NCI-H1048 (cell line): Measurements from ENCODE around the gene GPR156.

Experiments used
- DNase-seq: peaks from one replicate; lab custom pipeline; 2025; lab: John Stamatoyannopoulos, UW

GPR156 gene

DNA sequence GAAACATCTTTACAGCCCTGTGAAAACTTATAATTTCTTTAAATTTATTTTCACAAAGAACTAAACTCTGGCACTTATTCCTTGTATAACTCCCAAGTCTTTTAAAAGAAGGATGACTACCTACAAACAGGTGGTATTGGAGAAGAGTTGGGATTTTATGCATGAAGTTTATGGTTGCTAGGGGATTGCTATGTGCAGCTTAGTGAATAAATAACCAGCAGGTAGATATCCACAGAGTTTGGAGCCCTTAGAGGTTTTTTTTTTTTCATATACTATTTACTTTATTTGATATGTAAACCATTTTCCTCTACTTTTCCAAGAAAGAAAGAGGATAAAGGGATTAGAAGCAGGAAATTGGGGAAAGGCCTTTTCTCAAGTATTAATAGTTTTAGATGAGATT is 91.5 kb downstream of the GPR156 start:
- DNase-seq: no peak

DNA sequence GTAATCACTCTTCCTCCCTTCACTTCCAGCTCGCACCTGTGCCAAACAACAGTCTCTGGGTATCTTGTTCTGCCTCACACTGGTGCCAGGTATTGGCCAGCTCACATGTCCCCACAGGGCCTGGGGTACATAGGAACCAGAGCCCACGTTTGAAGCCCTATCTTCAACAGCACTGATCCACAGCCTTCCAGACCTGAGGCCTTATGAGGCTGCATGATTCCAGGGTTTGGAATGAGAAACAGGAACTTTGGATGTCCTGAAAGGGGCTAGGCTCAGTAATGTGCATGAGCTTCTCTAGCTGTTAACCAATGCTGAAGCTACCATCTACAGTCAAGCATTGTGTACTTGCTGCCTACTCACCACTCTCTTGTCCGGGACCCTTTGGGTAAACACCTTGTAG is 92.4 kb downstream of the GPR156 start:
- DNase-seq: no peak

DNA sequence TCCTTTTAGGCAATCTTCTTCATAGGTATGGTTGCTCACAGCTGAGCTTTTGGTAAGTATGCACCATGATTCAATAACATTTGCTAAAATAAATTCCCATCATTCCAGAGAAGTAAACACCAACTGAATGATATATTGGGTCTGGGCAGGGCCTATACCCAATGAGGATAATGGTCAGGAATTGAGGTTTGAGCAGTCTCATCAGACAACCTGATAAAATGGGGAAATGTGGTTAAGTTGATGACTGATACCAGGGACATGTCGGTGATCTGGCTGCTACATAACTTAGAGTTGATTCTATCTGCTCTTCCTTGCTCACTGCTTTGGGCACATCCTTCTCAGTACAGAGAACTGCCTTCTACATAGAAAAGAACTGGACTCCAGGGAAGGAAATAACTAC is 92.9 kb downstream of the GPR156 start:
- no peak for DNase-seq

DNA sequence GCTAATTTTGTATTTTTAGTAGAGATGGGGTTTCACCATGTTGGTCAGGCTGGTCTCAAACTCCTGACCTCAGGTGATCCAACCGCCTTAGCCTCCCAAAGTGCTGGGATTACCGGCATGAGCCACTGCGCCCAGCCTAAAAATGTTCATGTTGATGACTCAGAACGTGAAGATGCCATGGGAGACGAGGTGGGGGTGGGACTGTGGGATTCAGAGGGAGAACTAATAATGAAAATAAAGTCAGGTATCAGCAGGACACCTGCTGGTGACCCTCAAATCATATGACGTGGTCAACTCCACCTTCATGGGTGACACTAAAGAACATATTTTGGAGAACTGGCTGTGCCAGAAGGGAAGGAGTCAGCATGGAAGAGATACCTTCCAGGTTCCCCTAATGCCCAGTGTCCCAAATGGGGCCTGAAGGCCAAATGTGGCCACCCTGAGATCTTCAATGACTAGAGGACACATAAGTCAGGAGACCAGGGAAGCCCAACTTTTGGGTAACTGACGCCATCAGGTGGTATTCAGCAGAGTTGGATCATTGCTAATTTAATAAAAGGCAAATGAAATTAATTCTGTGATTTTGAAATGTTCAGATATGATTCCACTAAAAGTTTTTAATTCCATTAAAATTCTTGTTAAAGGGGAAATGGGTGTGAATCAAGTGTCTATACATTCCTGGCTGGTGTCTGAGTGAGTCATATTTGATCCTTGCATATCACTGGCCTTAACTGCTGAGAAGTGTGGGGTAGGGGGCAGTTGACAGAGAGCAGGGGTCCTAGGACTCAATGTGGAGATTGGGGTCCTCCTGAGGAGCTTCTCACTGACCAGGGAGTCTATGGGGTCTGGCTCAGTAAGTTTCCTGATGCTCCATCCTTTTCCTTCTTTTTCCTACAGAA is 102.2 kb downstream of the GPR156 start:
- no peak for DNase-seq

DNA sequence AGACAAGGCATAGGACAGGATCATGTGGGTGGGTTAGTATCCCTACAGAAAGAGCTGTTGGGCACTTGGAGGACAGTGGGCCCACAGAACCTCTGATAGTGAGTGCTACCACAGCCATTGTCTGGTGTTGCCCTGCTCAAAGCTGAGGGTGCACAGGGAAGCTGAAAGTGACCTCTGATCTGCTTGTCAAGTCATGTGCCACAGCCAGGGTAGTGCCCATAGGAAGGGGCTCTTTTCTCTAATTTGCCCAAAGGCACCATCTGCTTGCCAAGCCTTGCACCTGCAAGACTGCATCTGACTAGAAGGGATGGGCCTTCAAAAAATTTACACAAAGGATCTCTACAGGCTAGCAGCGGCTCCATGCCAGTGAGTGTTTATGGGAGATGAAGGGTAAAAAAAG is 103.4 kb downstream of the GPR156 start:
- no peak for DNase-seq

DNA sequence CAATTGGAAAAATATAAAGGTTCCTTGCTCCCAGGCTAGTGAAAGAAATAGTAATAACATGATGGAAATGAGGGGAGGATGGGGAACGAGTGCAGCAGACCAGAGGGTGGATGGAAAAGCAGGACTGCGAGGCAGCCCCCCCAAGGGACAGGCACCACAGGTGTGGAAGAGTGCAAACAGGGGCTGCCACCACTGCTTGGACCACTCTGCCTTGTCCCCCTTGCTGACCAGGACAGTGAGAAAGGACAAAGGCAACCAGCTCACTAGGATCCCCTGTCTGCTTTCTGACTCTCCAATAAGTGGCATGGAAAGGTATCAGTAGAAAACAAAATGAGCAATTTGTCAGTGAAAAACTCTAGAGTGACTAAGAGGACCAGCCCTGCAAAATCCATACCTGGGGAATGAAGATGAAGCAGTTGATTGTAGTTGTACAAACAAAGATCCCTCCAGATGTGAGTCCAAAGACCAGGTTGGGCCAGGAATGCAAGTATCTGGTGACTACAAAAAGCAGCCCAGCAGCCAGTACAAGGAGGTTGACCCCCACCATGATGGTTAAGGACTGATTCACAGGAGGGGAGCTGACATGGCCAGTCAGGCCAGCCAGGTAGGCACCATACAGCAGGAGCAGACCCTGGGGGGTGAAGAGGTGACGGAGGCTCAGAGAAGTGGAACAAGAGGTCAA is 104.2 kb downstream of the GPR156 start:
- no peak for DNase-seq

DNA sequence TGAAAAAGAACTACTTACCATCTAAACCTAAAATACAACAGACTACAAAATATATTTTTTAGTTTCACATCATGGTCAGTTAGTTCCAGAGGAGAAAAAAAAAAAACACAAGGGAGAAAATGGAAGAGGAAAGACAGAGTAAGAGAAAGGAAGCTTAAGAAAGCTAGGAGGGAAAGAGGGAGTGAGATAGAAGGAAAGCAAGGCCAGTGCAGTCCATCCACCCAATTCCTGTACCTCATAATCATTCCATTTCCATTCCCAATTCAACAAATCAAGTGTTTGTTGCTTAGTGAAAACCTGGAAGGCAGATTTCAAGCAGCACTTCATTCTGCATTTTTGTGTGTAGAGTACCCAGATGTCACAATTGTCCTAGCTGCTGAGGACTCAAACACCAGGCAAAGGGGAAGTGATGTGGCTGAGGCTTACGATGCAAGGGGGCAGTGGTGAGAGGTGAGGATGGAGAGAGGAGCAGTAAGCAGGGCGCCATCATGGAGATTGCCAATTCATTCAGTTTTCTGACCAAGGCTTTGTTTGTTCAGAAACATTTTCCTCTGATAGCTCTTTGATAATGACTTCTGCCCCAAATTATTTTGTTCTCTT is 107.2 kb downstream of the GPR156 start:
- DNase-seq: no peak

DNA sequence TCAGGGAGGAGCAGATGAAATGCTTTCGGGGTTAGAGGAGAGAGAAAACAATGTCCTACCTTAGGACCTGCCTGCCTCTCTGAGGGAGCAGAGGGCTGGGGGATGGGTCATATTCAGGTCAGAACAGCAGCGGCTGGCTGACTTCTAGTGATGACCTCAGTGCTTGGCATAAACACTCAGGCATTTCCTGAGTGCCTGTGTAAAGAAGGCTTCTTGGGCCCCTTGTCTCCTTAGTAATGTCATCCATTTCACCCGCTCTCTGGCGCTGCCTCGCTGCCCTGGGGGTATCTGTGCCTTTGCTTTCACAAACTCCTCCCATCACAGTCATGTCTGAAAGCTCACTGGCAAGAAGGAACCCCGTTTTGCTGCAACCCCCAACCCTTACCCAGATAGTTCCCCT is 107.9 kb downstream of the GPR156 start:
- no peak for DNase-seq

DNA sequence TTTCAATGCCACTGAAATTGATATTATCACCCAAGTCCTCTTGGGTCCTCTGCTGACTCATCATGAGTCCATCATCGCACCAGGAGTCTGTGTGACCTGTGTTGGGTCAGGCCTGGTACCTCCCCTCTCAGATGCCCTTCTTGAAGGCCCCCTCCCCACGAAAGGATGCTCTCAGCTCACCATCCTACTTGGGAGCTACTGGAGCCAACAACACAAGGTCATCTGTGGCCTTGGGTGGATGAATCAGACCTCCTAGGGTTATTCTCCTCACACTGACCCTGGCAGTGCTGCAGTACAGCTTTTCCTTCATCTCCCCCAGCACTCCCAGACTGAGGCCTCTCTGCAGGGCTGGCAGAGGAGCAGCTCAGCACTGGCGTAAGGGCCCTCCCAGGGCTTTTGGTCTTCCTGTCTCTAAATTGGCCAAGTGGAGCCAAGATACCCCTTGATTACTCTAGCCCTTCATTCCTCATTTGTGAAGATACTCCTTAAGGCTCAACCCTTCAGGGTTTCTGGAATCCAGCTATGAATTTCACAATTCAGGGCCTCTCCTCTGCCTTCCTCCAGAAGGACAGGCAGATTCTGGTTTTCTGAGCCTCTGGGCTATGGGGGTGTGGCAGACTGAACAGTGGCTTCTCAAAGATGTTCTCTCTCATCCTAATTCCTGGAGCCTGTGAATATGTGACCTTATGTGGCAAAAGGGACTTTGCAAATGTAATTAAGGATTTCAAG is 110.0 kb downstream of the GPR156 start:
- no peak for DNase-seq

DNA sequence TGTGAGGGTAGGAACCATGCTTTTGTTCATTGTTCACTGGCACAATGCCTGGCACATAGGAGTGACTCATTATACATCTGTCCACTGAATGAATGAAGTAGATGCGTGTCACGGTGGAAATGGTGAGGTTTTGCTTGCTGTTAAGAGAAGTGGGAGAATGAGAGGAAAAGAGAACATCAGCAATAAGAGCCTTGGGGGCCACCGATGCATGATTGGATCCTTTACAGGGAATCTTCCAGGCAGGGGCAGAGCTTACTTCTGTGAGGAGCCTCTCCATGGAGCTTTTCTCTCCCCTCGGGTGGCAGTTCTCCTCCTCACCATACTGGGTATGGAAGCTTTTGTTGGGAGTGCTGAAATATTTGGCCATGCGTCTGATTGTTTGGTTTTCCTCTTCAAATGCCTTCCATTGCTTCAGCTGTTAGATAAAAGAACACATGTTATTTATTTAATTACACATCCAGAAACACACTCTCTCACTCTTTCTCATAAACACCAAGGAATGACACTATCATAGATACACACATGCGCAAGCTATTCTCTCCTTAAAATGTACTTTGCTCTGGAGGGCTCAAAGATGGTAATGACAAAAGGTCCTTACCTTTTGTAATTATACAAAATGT is 111.9 kb downstream of the GPR156 start:
- DNase-seq: no peak

DNA sequence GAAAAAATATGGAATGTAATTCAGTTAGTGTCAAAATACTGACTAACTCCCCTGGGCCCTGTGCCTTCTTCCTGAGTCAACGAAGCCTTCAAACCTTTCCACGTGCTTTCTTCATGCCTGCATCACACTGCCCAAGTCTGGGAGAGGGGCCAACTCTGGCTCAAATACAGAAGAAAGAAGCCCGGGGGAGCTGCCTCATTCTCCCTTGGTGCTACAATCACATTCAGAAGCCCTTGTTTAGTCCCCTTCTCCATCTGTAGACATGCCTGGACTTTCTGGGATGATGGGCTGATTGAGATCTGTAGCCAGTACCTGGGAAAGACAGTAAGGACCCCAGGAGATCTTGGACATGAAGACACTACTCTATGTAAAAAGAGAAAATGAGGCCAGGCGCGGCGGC is 113.0 kb downstream of the GPR156 start:
- no peak for DNase-seq

DNA sequence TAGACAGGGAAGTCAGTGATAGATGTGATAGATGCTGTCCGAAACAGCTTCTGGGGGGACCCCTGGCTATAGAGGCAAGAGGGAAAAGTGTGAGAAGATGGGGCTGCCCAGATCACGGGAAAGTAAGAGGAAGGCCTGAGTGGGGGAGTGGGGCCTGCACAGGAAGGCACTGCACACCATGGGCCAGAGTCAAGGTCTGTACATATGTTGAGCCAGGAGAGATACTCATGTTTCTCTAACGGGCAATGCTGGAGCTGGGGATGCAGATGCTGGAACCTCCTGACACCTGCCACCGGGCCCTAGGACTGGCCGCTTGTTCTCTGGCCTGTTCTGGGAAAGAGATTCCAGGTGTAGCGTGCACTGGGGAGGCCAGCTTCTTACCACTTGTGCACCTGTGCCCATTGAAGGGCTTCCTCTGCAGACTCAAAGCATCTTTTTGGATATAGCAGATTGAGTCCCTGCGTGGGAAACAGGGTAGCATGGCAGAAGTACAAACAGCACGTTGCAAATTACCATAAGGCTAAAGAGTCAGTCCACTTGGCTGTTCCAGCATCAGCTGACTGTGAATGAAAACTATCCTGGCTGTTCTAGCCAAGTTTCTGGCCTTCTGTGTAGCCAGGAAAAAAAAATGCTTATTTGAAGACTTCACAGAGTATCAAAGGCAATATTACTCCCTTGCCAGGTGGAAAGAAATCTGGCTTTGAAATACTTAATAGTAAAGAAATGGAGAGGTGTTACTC is 113.7 kb downstream of the GPR156 start:
- DNase-seq: no peak

DNA sequence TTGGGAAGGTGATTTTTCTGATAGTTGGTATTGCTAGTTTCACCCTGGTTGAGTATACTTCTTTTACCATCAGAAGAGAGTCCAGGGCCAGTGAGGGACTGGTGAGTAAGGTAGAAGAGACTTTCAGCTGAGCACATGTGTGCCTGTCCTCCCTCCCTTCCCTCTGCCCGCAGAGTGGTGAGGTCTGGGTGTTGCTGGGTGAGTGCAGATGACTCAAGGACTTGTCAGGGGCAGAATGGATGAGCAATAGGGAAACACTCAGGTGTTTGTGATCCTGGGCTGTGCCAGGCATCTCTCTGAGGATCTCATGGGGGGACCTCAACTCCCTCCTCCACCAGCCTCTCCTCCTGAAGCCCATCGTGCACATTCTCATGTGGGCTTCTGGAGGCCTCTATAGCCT is 114.8 kb downstream of the GPR156 start:
- DNase-seq: no peak

DNA sequence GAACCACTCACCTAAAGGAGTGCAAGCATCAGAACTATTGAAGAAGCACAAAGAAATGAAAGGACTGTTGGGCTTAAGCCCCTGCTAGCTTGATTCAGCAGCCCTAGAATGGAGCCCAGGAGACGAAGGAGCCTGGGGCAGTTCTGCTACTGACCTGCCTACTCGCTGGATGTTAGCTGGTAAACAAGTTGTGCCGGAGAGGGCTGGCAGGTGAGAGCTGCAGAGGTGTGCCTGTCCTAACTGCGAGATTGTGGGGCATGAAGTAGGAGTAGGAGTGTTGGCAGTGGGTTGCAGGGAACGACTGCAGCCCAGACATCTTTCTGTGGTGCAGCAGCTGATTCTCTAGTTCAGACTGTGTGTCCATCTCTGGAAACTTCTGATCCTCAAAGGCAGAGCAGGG is 115.6 kb downstream of the GPR156 start:
- DNase-seq: no peak

DNA sequence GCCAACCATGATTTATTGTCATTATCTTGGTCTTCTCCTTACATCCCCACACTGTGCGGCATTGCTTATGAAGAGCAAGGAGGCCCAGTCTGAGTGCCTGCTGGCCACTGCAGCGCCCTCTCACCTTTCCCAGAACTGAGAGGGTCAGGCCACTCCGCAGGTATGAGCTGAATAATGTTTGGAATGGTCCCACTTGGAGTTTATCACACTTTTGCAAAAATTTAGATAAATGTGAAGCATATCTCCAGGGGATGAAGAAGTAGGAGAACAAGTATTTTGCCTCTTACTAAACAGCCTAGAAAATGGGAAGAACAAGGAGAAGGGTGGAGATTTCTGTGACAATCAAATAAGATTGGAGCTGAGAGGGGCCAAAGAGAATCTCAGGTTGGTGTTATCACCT is 116.4 kb downstream of the GPR156 start:
- DNase-seq: no peak

DNA sequence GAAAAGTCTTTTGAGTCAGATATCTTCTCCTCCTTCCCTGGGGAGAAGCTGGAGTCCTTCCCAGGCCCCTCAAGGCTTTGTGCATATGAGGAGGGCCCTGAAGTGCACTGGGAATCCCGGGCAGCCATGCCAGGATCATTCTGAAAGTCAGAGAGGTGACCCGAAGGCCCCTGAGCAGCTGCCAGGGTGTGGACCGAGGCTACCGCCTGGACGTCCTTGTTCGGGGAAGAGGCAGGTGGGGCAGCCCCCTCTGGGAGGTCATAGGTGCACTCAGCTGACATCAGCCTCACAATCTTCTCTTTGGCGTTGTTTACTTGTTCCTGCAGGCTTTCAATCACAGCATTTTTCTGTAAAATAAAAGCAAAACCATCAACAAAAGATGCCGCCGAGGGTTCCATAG is 117.0 kb downstream of the GPR156 start:
- DNase-seq: no peak

DNA sequence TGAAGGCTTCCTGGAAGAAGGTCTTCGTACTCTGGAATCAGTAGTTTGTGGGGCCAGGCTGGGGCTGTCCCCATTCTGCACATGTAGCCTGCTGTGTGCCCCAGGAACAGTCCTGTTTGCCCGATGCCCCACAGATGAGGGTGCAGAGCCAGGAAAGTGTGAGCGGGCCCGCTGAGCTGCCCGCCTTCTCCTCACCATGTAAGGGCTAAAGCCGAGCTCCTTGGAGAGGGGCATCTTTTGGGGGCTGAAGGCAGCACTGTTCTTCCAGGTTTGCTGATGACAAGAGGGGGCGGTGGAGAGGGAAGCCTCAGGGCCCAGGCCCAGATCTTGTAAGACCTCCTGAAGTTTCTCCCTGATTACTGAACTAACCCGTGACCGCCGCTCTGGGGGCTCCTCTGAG is 117.5 kb downstream of the GPR156 start:
- no peak for DNase-seq

DNA sequence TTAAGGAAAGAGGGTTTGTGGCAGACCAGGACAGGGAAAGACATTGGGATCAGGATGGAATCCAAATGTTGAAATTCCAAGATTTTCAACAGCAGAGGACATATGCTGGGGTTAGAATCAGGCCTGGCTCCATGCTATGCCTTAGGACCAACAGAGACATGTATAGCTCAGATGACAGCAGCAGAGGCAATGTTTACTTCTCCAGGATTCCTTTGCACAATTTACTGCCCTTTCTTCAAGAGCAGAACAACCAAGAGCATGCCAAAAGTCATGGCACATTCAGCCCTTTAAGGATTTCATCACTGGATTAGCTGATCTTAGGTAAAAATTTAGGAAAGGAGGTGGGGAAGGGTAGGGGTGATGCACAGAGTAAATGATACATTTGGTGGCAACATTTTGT is 121.2 kb downstream of the GPR156 start:
- DNase-seq: no peak

DNA sequence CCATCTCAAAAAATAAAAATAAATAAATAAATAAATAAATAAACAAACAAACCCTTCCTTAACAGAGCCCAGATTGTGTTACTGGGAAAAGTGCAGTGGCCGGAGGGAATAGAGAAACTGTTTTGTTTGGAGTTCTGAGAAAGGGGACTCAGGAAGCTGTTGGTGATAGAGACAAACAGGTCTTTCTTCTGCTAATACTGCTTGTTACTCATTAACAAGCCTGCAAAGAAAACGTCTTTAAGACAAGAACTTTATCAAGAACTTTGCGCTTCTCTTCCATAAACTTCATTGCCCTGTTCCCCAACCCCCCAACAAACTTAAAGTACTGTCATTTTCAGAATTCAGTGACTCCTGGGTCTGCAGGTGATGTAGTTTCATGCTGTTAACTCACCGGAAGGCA is 122.0 kb downstream of the GPR156 start:
- DNase-seq: no peak

DNA sequence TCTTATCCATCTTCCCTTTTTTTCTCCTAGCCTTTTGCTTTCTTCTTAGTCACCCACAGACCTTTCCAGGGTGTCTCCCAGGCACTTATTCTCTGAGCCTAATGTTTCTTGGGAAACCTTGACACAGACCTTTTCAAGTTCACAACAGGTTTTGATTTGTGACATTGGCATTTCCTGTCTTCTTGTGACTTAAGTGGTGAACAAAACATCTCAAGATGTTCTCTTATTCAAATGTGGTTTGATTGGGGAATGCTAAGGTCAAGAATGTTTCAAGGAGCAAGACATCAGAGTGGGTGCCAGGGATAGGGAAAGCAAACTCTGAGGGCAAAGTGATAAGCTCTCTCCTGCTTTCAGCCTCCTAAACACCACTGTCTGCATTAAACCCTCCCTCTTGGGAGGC is 122.6 kb downstream of the GPR156 start:
- DNase-seq: no peak

DNA sequence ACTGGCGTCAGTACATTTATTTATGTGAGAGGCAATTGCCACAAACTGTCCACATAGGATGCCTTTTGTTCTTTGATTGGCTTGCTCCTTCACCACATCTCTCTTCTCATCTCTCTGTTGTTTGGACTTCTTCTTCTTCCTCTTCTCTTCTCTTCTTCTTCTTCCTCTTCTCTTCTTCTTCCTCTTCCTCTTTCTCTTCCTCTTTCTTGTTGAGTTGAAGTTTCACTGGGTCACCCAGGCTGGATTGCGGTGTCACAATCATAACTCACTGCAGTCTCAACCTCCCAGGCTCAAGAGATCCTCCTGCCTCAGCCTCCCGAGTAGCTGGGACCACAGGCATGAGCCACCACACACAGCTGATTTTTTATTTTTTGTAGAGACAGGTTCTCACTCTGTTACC is 123.1 kb downstream of the GPR156 start:
- DNase-seq: no peak
